Sigmoid colon (tissue), 7 donors: ENCODE measurements around the gene RUNX2. TPM values are rescaled to one million over a fixed set of nuclear protein-coding genes. Genes with fewer than 3 reads are reported as not detected.

Experiments
- DNase-seq: peaks from one replicate; pipeline ENCODE4 v3.0.0-alpha.2; 2019
- H3K27ac ChIP-seq, 4 donors: fragments of 200-600 bp; sonication (generic); one replicate each; pipeline ENCODE4 v1.5.1; 2016 to 2019; ENCODE audit warnings: mild to moderate bottlenecking in 1 of 4
- H3K27me3 ChIP-seq, 3 donors: fragments of 200-600 bp; sonication (generic); one replicate each; pipeline ENCODE4 v1.5.1; 2019; ENCODE audit warnings: mild to moderate bottlenecking in 1 of 3
- H3K36me3 ChIP-seq, 4 donors: fragments of 200-600 bp; sonication (generic); one replicate each; pipeline ENCODE4 v1.5.1; 2016 to 2019
- H3K4me1 ChIP-seq, 4 donors: fragments of 200-600 bp; sonication (generic); one replicate each; pipeline ENCODE4 v1.5.1; 2017 to 2019
- H3K4me3 ChIP-seq, 4 donors: fragments of 200-600 bp; sonication (generic); one replicate each; pipeline ENCODE4 v1.5.1; 2017 to 2019; ENCODE audit warnings: mild to moderate bottlenecking in 2 of 4, moderate library complexity in 1 of 4
- H3K9me3 ChIP-seq, 4 donors: fragments of 200-600 bp in 3 of 4; sonication (generic) in 3 of 4; one replicate each; pipeline versions ENCODE4 v1.5.1 to v1.6.1; 2013 to 2019
- CTCF ChIP-seq, 4 experiments: fragments of 450-650 bp in 3 of 4; fragments of 200-600 bp in 1 of 4; IDR thresholded peaks; one replicate each; pipeline ENCODE4 v1.5.1; 2016 to 2019; ENCODE audit warnings: antibody characterized with exemption in 4 of 4, mild to moderate bottlenecking in 3 of 4, moderate library complexity in 2 of 4
- EP300 ChIP-seq, 4 donors: sonication (generic); formaldehyde crosslinking; IDR thresholded peaks; one replicate each; pipeline ENCODE4 v1.6.1; 2017; ENCODE audit warnings: antibody characterized with exemption in 4 of 4
- POLR2A ChIP-seq, 2 donors: fragments of 450-650 bp; IDR thresholded peaks; one replicate each; pipeline ENCODE4 v1.6.1; 2016; ENCODE audit warnings: antibody characterized with exemption in 2 of 2, mild to moderate bottlenecking in 2 of 2, moderate library complexity in 2 of 2
- POLR2AphosphoS5 ChIP-seq, 4 donors: sonication (generic); formaldehyde crosslinking; IDR thresholded peaks; one replicate each; pipeline ENCODE4 v1.6.1; 2017; ENCODE audit warnings: antibody characterized with exemption in 4 of 4
- WGBS, 2 donors: extraction: QIAGEN DNeasy Blood & Tissue Kit; methylation state at CpG; one replicate each; pipeline ENCODE4 v1.1.7; 2013; 5-methylcytosine and 5-hydroxymethylcytosine counted together
- intact Hi-C: fragments of 100-400 bp; cut with DNase I; formaldehyde crosslinking; loops from one replicate; pipeline ENCODE4 v1.15.1; 2023
- polyA plus RNA-seq, 3 donors: library from polyadenylated mRNA; stranded (reverse); fragments of 200-250 nt; gene quantifications; one replicate each; pipeline ENCODE4 v1.2.3, GENCODE V29; 2013
- total RNA-seq, 4 donors: library from RNA; depleted of rRNA; stranded (reverse); fragments of >200 nt; gene quantifications; one replicate each; pipeline ENCODE4 v1.1.0, GENCODE V29; 2016
- donor health status: healthy with polysubstance abuse.
- donor health status: Bipolar disorder and iron deficiency.
- donor health status: healthy.

RUNX2 gene
- total and polyA plus RNA-seq, 7 donors, result 0.92 to 4.7 (median 2.9) TPM

DNA sequence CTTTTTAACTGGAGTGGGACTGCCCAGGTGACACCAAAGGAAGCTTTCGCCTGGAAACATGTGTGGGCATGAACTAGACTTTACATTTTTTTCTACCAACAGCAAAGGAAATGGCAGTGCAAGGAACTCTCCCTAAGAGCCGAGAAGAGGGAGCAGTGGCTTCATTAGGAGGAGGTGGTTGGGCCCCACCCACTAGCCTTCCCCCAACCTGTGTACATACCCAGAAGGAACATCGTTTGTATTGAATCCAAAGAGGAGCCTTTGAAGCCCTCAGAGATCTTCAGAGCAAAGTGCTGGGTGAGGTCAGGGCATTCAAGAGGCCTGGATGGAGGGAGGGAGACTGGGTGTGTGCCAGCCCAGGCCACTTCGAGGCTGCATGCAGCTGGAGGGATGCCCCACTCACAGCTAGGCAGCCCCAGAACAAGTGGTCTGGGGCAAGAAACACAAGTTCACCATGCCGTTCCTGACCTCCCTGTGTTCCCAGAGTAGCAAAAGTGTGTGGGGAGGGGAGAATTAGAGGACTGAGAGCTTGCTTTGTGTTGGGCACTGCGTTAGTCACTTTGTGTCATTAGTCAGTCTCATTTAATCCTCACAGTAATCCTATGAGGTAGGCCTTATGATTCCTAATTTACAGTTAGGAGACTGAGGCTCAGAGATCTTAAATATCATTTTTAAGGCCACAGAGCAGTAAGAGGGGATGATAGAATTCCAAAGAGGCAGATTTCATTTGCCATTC lies 241.2 kb downstream of the RUNX2 start:
- DNase-seq, result no peak
- 65 to 77% methylated on average over 6 of the region's 6 CpGs for WGBS, 2 donors
- H3K27me3 ChIP-seq, result no peaks in the 10 kb centered on the region
- intact Hi-C loops, result no loop called here
- H3K36me3 ChIP-seq, result no peaks in the 10 kb centered on the region
- no peaks in the 10 kb centered on the region for H3K9me3 ChIP-seq
- no peak overlapping the region for H3K4me3 ChIP-seq
- no peak for TF ChIP-seq POLR2A (IDR thresholded peaks at IDR 0.05)
- no peak for TF ChIP-seq CTCF (IDR thresholded peaks at IDR 0.05)
- no peak for TF ChIP-seq POLR2AphosphoS5 (IDR thresholded peaks at IDR 0.05)
- TF ChIP-seq EP300 (IDR thresholded peaks at IDR 0.05), result no peak
- no peak overlapping the region for H3K27ac ChIP-seq
- H3K4me1 ChIP-seq, result no peaks in the 10 kb centered on the region

DNA sequence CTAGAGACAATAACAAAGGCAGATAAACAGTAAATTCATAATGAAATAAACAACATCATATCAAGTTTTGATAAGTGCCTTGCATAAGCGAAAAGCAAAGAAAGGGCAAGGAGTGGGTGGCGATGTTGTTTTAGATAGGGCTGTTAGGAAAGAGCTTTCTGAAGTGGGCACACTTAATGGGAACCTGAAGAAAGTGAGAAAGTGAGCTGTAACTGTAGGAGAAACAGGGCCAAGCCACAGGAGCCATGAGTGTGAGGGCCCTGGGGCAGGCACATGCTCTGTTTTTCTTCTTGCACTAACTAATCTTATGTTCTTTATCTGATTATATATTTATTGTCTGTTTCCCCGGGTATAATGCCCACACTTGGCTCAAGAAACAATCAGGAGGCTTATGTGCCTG lies 243.0 kb downstream of the RUNX2 start:
- Histone ChIP-seq H3K4me3 (no peak overlapping the region), H3K36me3 (no peaks in the 10 kb centered on the region), H3K27ac (no peak overlapping the region), H3K4me1 (no peaks in the 10 kb centered on the region), H3K27me3 (no peaks in the 10 kb centered on the region), H3K9me3 (no peaks in the 10 kb centered on the region)
- intact Hi-C loops, result no loop called here
- no peak for DNase-seq
- TF ChIP-seq POLR2AphosphoS5 (IDR thresholded peaks at IDR 0.05), result no peak
- TF ChIP-seq EP300 (IDR thresholded peaks at IDR 0.05), result no peak
- TF ChIP-seq CTCF (IDR thresholded peaks at IDR 0.05), result no peak
- TF ChIP-seq POLR2A (IDR thresholded peaks at IDR 0.05), result no peak
- 75 to 87% methylated on average over 3 of the region's 3 CpGs for WGBS, 2 donors

- intact Hi-C loops, result no loop called here
- WGBS, 2 donors, result 78 to 88% methylated on average over 4 of the region's 4 CpGs
- DNase-seq, result no peak
- Histone ChIP-seq H3K4me3 (no peak overlapping the region), H3K27me3 (no peaks in the 10 kb centered on the region), H3K9me3 (no peaks in the 10 kb centered on the region), H3K36me3 (no peaks in the 10 kb centered on the region), H3K27ac (no peak overlapping the region), H3K4me1 (peaks cover 0 to 11% (median 5%) of the 10 kb centered on the region in 4 donors)
- TF ChIP-seq EP300 (IDR thresholded peaks at IDR 0.05), result no peak
- no peak for TF ChIP-seq POLR2AphosphoS5 (IDR thresholded peaks at IDR 0.05)
- TF ChIP-seq CTCF (IDR thresholded peaks at IDR 0.05), result no peak
- no peak for TF ChIP-seq POLR2A (IDR thresholded peaks at IDR 0.05)
These were observed 244.7 kb downstream of the RUNX2 start for GRCh38 chr6:45572833-45573232.

GRCh38 chr6:45574014-45574461 lies 245.9 kb downstream of the RUNX2 start:
- no peak overlapping the region for H3K4me3 ChIP-seq
- no peak overlapping the region for H3K27ac ChIP-seq
- no peaks in the 10 kb centered on the region for H3K9me3 ChIP-seq
- intact Hi-C loops, result no loop called here
- no peak for DNase-seq
- H3K36me3 ChIP-seq, result no peaks in the 10 kb centered on the region
- 89 to 91% methylated on average over 6 of the region's 6 CpGs for WGBS, 2 donors
- no peaks in the 10 kb centered on the region for H3K27me3 ChIP-seq
- H3K4me1 ChIP-seq, result peaks cover 0 to 13% (median 7%) of the 10 kb centered on the region in 4 donors
- TF ChIP-seq EP300 (IDR thresholded peaks at IDR 0.05), result no peak
- no peak for TF ChIP-seq CTCF (IDR thresholded peaks at IDR 0.05)
- no peak for TF ChIP-seq POLR2A (IDR thresholded peaks at IDR 0.05)
- no peak for TF ChIP-seq POLR2AphosphoS5 (IDR thresholded peaks at IDR 0.05)
